ENCODE measurements around the gene PKP4.

DNA sequence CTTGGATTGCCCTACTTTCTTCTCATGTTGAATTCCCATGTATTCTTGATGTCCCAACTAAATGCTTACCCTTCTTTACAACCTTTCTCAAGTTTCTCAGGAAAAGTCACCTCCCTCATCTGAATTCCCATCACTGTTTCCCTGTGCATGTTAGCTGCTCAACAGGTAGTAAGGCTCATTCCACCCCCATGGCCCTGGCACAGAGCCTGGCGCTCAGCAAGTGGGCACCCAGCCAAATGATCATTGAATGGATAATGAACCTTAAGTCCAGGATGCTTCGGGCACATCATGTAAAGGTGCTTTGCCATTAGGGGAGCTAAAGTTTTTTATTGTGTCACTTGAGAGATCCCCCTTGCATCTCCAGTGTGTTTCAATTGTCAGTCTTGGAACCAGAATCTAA lies 124.0 kb downstream of the PKP4 start:
- TF ChIP-seq, protein P1, sequence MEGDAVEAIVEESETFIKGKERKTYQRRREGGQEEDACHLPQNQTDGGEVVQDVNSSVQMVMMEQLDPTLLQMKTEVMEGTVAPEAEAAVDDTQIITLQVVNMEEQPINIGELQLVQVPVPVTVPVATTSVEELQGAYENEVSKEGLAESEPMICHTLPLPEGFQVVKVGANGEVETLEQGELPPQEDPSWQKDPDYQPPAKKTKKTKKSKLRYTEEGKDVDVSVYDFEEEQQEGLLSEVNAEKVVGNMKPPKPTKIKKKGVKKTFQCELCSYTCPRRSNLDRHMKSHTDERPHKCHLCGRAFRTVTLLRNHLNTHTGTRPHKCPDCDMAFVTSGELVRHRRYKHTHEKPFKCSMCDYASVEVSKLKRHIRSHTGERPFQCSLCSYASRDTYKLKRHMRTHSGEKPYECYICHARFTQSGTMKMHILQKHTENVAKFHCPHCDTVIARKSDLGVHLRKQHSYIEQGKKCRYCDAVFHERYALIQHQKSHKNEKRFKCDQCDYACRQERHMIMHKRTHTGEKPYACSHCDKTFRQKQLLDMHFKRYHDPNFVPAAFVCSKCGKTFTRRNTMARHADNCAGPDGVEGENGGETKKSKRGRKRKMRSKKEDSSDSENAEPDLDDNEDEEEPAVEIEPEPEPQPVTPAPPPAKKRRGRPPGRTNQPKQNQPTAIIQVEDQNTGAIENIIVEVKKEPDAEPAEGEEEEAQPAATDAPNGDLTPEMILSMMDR (conservative IDR thresholded peaks at IDR 0.05 in 1 of 2, IDR thresholded peaks at IDR 0.05 in 1 of 2; ENCODE audit: low read depth in 1 of 2, low read length in 2 of 2), result no peak
- TF ChIP-seq EZH2 (IDR thresholded peaks at IDR 0.05; ENCODE audit: low read length, missing control alignments), result no peak
